ENCODE results near the gene SLC16A8. TPM values are rescaled to one million over a fixed set of nuclear protein-coding genes. Genes with fewer than 3 reads are reported as not detected.

The SLC16A8 gene
- polyA plus RNA-seq, 1 donor (not counting 4 experiments of a cell fraction or from before 2014, with no cell fraction given), result not detected

DNA sequence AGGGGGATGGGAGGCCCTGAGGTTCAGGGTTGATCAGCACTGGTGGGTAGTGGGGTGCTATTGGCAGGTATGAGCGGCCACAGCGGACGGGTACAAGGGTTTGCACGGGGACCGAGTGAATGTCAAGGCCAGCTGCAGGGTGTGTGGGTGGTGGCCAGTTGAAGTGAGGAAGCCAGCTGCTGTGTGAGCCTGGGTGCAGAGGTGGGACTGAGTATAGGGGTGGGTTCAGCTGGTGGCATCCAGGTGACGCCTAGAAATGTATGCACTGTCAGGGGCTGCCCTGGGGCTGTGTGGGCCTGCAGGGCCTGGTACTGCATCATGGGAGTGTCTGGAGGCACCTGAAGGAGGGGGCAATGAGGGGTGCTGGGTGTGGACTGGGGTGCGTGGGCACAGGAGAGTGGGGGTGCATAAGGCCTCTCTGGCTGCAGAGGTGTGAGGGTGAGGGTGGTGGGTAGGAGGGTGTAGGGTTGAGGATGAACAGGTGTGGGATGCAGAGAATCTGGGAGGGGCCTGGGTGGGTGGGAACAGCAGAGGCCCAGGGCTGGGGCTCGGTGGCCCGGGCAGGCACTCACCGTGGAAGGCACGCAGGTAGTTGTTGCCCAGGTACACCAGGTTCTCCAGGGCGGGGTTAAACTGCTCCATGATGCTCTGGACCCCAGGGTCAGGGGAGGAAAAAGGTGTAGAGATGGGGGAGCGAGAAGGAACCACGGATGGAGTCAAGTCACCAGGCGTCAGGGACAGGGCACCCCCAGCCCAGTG, 24.8 kb upstream of the SLC16A8 start:
- no peak overlapping the region for H2AFZ ChIP-seq (ENCODE audit: control insufficient read depth, low read length)
- H3K9me1 ChIP-seq (ENCODE audit: control insufficient read depth, extremely low read depth, insufficient read depth, low read length), result no peaks in the 10 kb centered on the region
- FAIRE-seq, result no peak
- H3K9ac ChIP-seq (ENCODE audit: control insufficient read depth, extremely low read depth, insufficient read depth, low read length), result no peak overlapping the region
- DNase-seq (ENCODE audit: low read depth, low spot score), result no peak
- dilution Hi-C loops (cut with MboI; ENCODE audit: extremely low pct_ligation_motif_present, low sequenced_read_pairs), result no loop called here
- no peaks in the 10 kb centered on the region for H3K79me2 ChIP-seq (ENCODE audit: control insufficient read depth, insufficient read depth, low read length)
- H3K9me3 ChIP-seq (ENCODE audit: control insufficient read depth, low read depth, low read length), result no peaks in the 10 kb centered on the region
- no peak overlapping the region for H3K4me3 ChIP-seq (ENCODE audit: control insufficient read depth in 2 of 3, extremely low read depth in 1 of 3, insufficient read depth in 2 of 3, low read depth in 1 of 3, low read length in 3 of 3)
- no peaks in the 10 kb centered on the region for H4K20me1 ChIP-seq (ENCODE audit: control insufficient read depth, extremely low read depth, insufficient read depth, low read length)
- TF ChIP-seq EZH2 (IDR thresholded peaks at IDR 0.05; ENCODE audit: low read length), result no peak
- H3K36me3 ChIP-seq (ENCODE audit: control insufficient read depth in 2 of 2, extremely low read depth in 1 of 2, insufficient read depth in 2 of 2, low read length in 2 of 2), result peaks cover 0 to 2% of the 10 kb centered on the region in 2 experiments
- peaks cover 24% of the 10 kb centered on the region for H3K4me1 ChIP-seq (ENCODE audit: control insufficient read depth, extremely low read depth, insufficient read depth, low read length)
- no peaks in the 10 kb centered on the region for H3K27me3 ChIP-seq (ENCODE audit: control insufficient read depth, extremely low read depth, insufficient read depth, low read length)
- H3K4me2 ChIP-seq (ENCODE audit: control insufficient read depth, extremely low read depth, insufficient read depth, low read depth, low read length), result no peak overlapping the region
- H3K27ac ChIP-seq (ENCODE audit: control insufficient read depth, insufficient read depth, low read length), result no peak overlapping the region

DNA sequence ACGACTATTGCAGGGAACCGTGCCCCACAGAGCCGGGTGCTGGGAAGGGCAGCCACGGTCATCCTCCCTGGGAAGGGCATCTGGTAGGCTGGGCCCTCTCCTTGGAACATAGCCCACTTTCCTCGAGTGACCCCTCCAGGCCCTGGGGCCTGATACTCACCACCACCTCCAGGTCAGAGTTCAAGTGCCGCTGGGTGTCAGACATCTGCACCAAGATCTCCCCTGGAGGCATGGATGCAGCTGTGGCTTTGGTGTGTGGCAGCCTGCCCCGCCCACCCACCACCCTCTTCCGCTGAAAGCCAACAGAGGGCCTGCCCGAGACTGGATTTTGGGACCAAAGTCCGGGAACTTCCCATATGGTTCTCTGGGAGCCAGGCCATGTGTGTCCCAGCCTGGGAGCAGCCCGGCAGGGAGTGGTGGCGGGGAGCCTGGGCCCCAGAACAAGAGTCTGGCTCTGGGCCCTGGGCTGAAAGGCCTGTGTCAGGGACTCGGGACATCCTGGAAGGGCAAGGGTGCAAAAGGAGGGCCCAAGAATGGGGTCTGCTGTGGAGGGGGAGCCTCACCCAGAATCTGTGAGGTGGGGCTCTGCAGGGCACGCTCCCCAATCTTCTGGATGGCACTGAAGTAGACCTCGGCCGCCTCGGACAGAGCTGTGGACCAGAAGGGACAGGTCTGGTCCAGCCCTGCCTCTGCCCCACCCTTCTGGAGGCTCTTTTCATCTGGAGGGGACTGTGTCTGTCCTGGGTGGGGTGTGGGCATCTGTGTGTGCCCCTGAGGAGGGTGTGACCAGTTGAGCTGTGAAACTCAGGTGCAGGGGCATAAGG, 23.9 kb upstream of the SLC16A8 start:
- Histone ChIP-seq H3K9me1 (ENCODE audit: control insufficient read depth, extremely low read depth, insufficient read depth, low read length) (no peaks in the 10 kb centered on the region), H3K9me3 (ENCODE audit: control insufficient read depth, low read depth, low read length) (no peaks in the 10 kb centered on the region), H3K4me3 (ENCODE audit: control insufficient read depth in 2 of 3, extremely low read depth in 1 of 3, insufficient read depth in 2 of 3, low read depth in 1 of 3, low read length in 3 of 3) (no peak overlapping the region), H3K36me3 (ENCODE audit: control insufficient read depth in 2 of 2, extremely low read depth in 1 of 2, insufficient read depth in 2 of 2, low read length in 2 of 2) (no peaks in the 10 kb centered on the region), H3K4me1 (ENCODE audit: control insufficient read depth, extremely low read depth, insufficient read depth, low read length) (peaks cover 23% of the 10 kb centered on the region), H3K9ac (ENCODE audit: control insufficient read depth, extremely low read depth, insufficient read depth, low read length) (no peak overlapping the region), H3K79me2 (ENCODE audit: control insufficient read depth, insufficient read depth, low read length) (no peaks in the 10 kb centered on the region), H3K27ac (ENCODE audit: control insufficient read depth, insufficient read depth, low read length) (no peak overlapping the region), H4K20me1 (ENCODE audit: control insufficient read depth, extremely low read depth, insufficient read depth, low read length) (no peaks in the 10 kb centered on the region), H2AFZ (ENCODE audit: control insufficient read depth, low read length) (no peak overlapping the region), H3K27me3 (ENCODE audit: control insufficient read depth, extremely low read depth, insufficient read depth, low read length) (no peaks in the 10 kb centered on the region), H3K4me2 (ENCODE audit: control insufficient read depth, extremely low read depth, insufficient read depth, low read depth, low read length) (no peak overlapping the region)
- dilution Hi-C loops (cut with MboI; ENCODE audit: extremely low pct_ligation_motif_present, low sequenced_read_pairs), result no loop called here
- TF ChIP-seq, protein P1, sequence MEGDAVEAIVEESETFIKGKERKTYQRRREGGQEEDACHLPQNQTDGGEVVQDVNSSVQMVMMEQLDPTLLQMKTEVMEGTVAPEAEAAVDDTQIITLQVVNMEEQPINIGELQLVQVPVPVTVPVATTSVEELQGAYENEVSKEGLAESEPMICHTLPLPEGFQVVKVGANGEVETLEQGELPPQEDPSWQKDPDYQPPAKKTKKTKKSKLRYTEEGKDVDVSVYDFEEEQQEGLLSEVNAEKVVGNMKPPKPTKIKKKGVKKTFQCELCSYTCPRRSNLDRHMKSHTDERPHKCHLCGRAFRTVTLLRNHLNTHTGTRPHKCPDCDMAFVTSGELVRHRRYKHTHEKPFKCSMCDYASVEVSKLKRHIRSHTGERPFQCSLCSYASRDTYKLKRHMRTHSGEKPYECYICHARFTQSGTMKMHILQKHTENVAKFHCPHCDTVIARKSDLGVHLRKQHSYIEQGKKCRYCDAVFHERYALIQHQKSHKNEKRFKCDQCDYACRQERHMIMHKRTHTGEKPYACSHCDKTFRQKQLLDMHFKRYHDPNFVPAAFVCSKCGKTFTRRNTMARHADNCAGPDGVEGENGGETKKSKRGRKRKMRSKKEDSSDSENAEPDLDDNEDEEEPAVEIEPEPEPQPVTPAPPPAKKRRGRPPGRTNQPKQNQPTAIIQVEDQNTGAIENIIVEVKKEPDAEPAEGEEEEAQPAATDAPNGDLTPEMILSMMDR (optimal IDR thresholded peaks at IDR 0.05 in 1 of 3, IDR thresholded peaks at IDR 0.05 in 1 of 3, conservative IDR thresholded peaks at IDR 0.05 in 1 of 3; ENCODE audit: extremely low read depth in 1 of 3, insufficient read depth in 2 of 3, low read length in 3 of 3), result no peak
- no peak for TF ChIP-seq EZH2 (IDR thresholded peaks at IDR 0.05; ENCODE audit: low read length)
- no peak for FAIRE-seq
- DNase-seq (ENCODE audit: low read depth, low spot score), result no peak

Data from keratinocyte (primary cell).